Measurements from ENCODE around the gene NDUFV2.

Gene NDUFV2

DNA sequence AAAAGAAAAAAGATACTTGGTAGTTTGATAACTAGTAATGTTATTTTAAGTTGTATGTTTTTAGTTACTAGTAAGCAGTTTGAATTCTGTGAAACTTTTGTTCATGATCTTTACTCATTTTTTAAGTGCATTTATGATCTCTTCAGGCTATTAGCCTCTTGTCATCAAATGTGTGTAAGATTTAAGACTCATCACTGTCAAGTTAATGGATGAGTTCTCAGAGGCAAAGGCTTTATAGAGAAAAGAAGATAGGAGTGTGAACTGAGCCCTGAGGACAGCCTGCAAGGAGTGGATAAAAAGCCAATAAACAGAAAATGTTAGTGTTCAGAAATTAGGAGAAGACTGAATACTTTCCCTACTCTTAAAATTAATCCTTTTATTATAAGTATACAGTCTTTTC is 13.5 kb downstream of the NDUFV2 start:
- Histone ChIP-seq H3K27ac (peak overlapping the region; percentile 72 to 84), H3K27me3 (no peaks in the 10 kb centered on the region), H3K4me1 (peaks cover 0 to 92% (median 48%) of the 10 kb centered on the region in 4 donors), H3K9me3 (no peaks in the 10 kb centered on the region), H3K4me3 (no peak overlapping the region), H3K36me3 (peaks cover 4 to 9% (median 8%) of the 10 kb centered on the region in 3 donors)
- DNase-seq, result no peak
- no peak for TF ChIP-seq CTCF (IDR thresholded peaks at IDR 0.05)
- intact Hi-C loops (cut with DNase I; ENCODE audit: low total_unique reads), result no loop called here

- peak overlapping the region; percentile 72 to 84 for H3K27ac ChIP-seq
- no peak for TF ChIP-seq CTCF (IDR thresholded peaks at IDR 0.05)
- peaks cover 11 to 16% (median 15%) of the 10 kb centered on the region in 3 donors for H3K36me3 ChIP-seq
- no peaks in the 10 kb centered on the region for H3K9me3 ChIP-seq
- peaks cover 0 to 72% (median 40%) of the 10 kb centered on the region in 4 donors for H3K4me1 ChIP-seq
- DNase-seq, result no peak
- H3K4me3 ChIP-seq, result peak overlapping the region in 1 of 2 donors; percentile 37
- intact Hi-C loops (cut with DNase I; ENCODE audit: low total_unique reads), result no loop called here
- no peaks in the 10 kb centered on the region for H3K27me3 ChIP-seq
Measured at GRCh38 chr18:9117980-9118841, 15.7 kb downstream of the NDUFV2 start.

- Histone ChIP-seq H3K36me3 (peaks cover 13 to 18% (median 16%) of the 10 kb centered on the region in 3 donors), H3K4me3 (no peak overlapping the region), H3K4me1 (peaks cover 0 to 47% (median 28%) of the 10 kb centered on the region in 4 donors), H3K27me3 (no peaks in the 10 kb centered on the region), H3K27ac (peak overlapping the region in 1 of 2 donors; percentile 19), H3K9me3 (no peaks in the 10 kb centered on the region)
- no peak for DNase-seq
- no peak for TF ChIP-seq CTCF (IDR thresholded peaks at IDR 0.05)
- intact Hi-C loops (cut with DNase I; ENCODE audit: low total_unique reads), result no loop called here
Measured at GRCh38 chr18:9120796-9121195, 18.3 kb downstream of the NDUFV2 start.

DNA sequence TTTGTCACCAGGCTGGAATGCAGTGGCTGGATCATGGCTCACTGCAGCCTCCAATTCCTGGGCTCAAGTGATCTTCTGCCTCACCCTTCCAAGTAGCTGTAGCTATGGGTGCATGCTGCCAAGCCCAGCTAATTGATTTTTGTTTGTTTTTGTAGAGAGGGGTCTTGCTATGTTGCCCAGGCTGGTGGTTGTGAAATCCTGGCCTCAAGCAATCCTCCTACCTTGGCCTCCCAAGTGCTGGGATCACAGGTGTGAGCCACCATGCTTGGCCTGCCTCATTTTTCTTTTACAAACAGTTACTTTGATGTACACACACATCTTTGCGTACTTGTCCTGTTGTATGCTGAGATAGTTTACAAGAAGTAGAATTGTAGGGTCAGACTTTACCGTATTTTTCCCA is 21.0 kb downstream of the NDUFV2 start:
- DNase-seq, result no peak
- peaks cover 28 to 44% (median 38%) of the 10 kb centered on the region in 3 donors for H3K36me3 ChIP-seq
- intact Hi-C loops (cut with DNase I; ENCODE audit: low total_unique reads), result no loop called here
- no peak for TF ChIP-seq CTCF (IDR thresholded peaks at IDR 0.05)
- H3K4me1 ChIP-seq, result peaks cover 0 to 22% (median 8%) of the 10 kb centered on the region in 4 donors
- no peaks in the 10 kb centered on the region for H3K27me3 ChIP-seq
- H3K4me3 ChIP-seq, result no peak overlapping the region
- H3K9me3 ChIP-seq, result no peaks in the 10 kb centered on the region
- no peak overlapping the region for H3K27ac ChIP-seq

- DNase-seq, result no peak
- H3K36me3 ChIP-seq, result peaks cover 26 to 57% (median 46%) of the 10 kb centered on the region in 3 donors
- intact Hi-C loops (cut with DNase I; ENCODE audit: low total_unique reads), result no loop called here
Measured at GRCh38 chr18:9124824-9125223, 22.3 kb downstream of the NDUFV2 start.

More at GRCh38 chr18:9124824-9125223, 22.3 kb downstream of the NDUFV2 start:
- Histone ChIP-seq H3K9me3 (no peaks in the 10 kb centered on the region), H3K27ac (no peak overlapping the region), H3K27me3 (no peaks in the 10 kb centered on the region), H3K4me3 (no peak overlapping the region), H3K4me1 (peaks cover 0 to 13% (median 8%) of the 10 kb centered on the region in 4 donors)
- no peak for TF ChIP-seq CTCF (IDR thresholded peaks at IDR 0.05)

Measured in tibial artery (tissue), 4 donors.